Neural cell (in vitro differentiated cells): Measurements from ENCODE around the gene PKHD1.

Source experiments
- EP300 ChIP-seq: fragments of 450-650 bp; conservative IDR thresholded peaks from 2 replicates; pipeline ENCODE4 v1.6.1; 2014; ENCODE audit warnings: antibody characterized with exemption, mild to moderate bottlenecking, moderate library complexity; ENCODE audit not compliant: poor library complexity, severe bottlenecking
- EZH2 ChIP-seq: fragments of 200-600, 300-800 bp; shearing (Covaris generic), sonication (generic); IDR thresholded peaks from 2 replicates; pipeline ENCODE4 v1.6.1; 2014; ENCODE audit warnings: antibody characterized with exemption, low read length, borderline replicate concordance, mild to moderate bottlenecking; ENCODE audit not compliant: insufficient read depth, poor library complexity, severe bottlenecking
- MXI1 ChIP-seq: fragments of 450-650 bp; conservative IDR thresholded peaks from 2 replicates; pipeline ENCODE4 v1.6.1; 2014; ENCODE audit warnings: antibody characterized with exemption, mild to moderate bottlenecking; ENCODE audit not compliant: poor library complexity, severe bottlenecking
- POLR2AphosphoS5 ChIP-seq: IDR thresholded peaks from 2 replicates; pipeline ENCODE4 v1.6.1; 2012
- RAD21 ChIP-seq: fragments of 450-650 bp; conservative IDR thresholded peaks from 2 replicates; pipeline ENCODE4 v1.6.1; 2014; ENCODE audit warnings: antibody characterized with exemption, mild to moderate bottlenecking, moderate library complexity
- SMC3 ChIP-seq: fragments of 450-650 bp; conservative IDR thresholded peaks from 2 replicates; pipeline ENCODE4 v1.6.1; 2014; ENCODE audit warnings: antibody characterized with exemption, mild to moderate bottlenecking, moderate library complexity; ENCODE audit not compliant: poor library complexity
- TAF1 ChIP-seq: IDR thresholded peaks from 2 replicates; pipeline ENCODE4 v1.6.1; 2012; ENCODE audit warnings: low read depth
- TF ChIP-seq, protein P1 (sequence below): fragments of 450-650 bp; IDR thresholded peaks from 2 replicates; pipeline ENCODE4 v1.5.1; 2014; ENCODE audit warnings: antibody characterized with exemption, mild to moderate bottlenecking, moderate library complexity; ENCODE audit not compliant: poor library complexity, severe bottlenecking
- TF ChIP-seq, protein P2 (sequence below): IDR thresholded peaks from 2 replicates; pipeline ENCODE4 v1.6.1; 2012; ENCODE audit warnings: borderline replicate concordance

DNA sequence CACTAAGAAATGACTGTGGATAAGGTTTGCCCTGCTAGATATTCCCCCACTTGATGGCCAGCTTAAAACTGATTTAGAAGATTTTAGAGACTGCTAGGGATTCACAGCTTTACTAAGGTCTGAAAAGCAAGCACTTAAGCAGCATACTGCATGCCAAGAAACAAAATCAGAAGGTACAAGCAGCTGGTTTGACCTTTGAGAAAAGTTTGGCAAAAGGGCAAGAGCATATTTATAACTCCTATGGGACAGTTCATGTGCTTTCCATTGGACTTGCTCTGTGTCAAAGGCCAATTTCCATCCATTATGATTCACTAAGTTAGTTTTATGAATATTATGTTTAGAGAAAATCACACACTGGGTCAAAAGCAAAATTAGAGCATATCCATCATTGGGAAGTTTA, 402.8 kb downstream of the PKHD1 start:
- TF ChIP-seq TAF1 (no peak), POLR2AphosphoS5 (no peak), SMC3 (no peak), EZH2 (no peak), EP300 (no peak), RAD21 (no peak), MXI1 (no peak)
- TF ChIP-seq, protein P1, sequence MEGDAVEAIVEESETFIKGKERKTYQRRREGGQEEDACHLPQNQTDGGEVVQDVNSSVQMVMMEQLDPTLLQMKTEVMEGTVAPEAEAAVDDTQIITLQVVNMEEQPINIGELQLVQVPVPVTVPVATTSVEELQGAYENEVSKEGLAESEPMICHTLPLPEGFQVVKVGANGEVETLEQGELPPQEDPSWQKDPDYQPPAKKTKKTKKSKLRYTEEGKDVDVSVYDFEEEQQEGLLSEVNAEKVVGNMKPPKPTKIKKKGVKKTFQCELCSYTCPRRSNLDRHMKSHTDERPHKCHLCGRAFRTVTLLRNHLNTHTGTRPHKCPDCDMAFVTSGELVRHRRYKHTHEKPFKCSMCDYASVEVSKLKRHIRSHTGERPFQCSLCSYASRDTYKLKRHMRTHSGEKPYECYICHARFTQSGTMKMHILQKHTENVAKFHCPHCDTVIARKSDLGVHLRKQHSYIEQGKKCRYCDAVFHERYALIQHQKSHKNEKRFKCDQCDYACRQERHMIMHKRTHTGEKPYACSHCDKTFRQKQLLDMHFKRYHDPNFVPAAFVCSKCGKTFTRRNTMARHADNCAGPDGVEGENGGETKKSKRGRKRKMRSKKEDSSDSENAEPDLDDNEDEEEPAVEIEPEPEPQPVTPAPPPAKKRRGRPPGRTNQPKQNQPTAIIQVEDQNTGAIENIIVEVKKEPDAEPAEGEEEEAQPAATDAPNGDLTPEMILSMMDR: no peak
- TF ChIP-seq, protein P2, sequence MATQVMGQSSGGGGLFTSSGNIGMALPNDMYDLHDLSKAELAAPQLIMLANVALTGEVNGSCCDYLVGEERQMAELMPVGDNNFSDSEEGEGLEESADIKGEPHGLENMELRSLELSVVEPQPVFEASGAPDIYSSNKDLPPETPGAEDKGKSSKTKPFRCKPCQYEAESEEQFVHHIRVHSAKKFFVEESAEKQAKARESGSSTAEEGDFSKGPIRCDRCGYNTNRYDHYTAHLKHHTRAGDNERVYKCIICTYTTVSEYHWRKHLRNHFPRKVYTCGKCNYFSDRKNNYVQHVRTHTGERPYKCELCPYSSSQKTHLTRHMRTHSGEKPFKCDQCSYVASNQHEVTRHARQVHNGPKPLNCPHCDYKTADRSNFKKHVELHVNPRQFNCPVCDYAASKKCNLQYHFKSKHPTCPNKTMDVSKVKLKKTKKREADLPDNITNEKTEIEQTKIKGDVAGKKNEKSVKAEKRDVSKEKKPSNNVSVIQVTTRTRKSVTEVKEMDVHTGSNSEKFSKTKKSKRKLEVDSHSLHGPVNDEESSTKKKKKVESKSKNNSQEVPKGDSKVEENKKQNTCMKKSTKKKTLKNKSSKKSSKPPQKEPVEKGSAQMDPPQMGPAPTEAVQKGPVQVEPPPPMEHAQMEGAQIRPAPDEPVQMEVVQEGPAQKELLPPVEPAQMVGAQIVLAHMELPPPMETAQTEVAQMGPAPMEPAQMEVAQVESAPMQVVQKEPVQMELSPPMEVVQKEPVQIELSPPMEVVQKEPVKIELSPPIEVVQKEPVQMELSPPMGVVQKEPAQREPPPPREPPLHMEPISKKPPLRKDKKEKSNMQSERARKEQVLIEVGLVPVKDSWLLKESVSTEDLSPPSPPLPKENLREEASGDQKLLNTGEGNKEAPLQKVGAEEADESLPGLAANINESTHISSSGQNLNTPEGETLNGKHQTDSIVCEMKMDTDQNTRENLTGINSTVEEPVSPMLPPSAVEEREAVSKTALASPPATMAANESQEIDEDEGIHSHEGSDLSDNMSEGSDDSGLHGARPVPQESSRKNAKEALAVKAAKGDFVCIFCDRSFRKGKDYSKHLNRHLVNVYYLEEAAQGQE: no peak
